H7 (cell line): ENCODE data around the gene TSPAN14. TPM values are rescaled to one million over a fixed set of nuclear protein-coding genes. Genes with fewer than 3 reads are reported as not detected.
"Not testable (repeated sequence)": the region's sequence is repeated elsewhere in the genome, so short reads cannot be mapped to it uniquely, and the experiment has no call there.

ENCODE experiments used
- DNase-seq: peaks from one replicate; pipeline ENCODE4 v3.0.0; 2012
- H3K27me3 ChIP-seq: 2 replicates; pipeline ENCODE4 v1.6.0; 2011; ENCODE audit warnings: mild to moderate bottlenecking, low read length; ENCODE audit not compliant: control insufficient read depth, insufficient read depth
- H3K36me3 ChIP-seq: replicated peaks from 2 replicates; pipeline ENCODE4 v1.5.1; 2011; ENCODE audit warnings: low read length; ENCODE audit not compliant: control insufficient read depth, insufficient read depth
- H3K4me3 ChIP-seq: 2 replicates; pipeline ENCODE4 v1.5.1; 2011; ENCODE audit warnings: low read depth, mild to moderate bottlenecking, control low read depth, low read length, moderate library complexity; ENCODE audit not compliant: insufficient read depth
- total RNA-seq: library from RNA; depleted of rRNA; stranded (reverse); fragments of >200 nt; shearing (Covaris generic); gene quantifications from 2 replicates; pipeline ENCODE4 v1.2.3, GENCODE V29; 2014

Gene TSPAN14
- total RNA-seq, 1 experiment from 2014 or later, result 36.3 TPM

DNA sequence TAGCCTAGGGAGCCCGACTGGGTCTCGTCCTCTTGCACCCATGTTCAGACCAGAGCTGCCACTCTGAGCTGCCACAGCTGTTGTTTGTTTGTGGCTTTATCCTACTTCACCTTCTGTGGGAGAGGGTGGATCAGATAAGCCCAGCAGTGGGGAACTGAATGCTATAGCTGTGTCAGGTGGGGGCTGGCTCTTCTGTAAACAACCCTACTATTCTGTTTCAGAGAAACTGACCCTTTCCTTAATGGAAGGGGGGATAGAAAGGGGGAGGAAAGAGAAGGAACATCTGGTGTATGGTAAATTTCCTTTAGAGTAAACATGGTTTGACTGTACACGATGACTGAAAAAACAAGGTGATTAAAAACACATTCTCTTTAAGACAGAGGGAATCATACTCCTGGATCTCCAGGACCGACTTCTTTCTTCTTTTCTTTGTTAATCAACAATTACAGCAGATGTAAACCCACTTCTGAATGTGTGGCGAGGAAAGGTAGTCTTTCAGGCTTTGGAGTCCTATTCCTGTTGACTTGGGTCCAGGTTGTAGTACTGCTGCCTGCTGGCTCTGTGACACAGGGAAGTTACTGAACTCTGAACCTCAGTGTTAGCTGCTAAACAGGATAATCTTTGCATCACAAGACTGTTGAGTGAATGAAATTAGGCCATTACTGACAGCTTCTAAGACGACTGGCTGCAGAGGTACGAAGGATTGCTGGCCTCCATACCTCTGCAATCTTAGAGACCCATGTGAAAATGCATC, 39.8 kb upstream of the TSPAN14 start:
- Histone ChIP-seq H3K27me3 (peaks cover 6% of the 10 kb centered on the region; the same call in 1 of the 2 replicates), H3K36me3 (no peaks in the 10 kb centered on the region), H3K4me3 (no peak overlapping the region)
- DNase-seq, result no peak

GRCh38 chr10:80415734-80416478, 38.2 kb upstream of the TSPAN14 start:
- no peak for DNase-seq
- no peak overlapping the region for H3K4me3 ChIP-seq
- H3K36me3 ChIP-seq, result no peaks in the 10 kb centered on the region; the same call in 1 of the 2 replicates
- no peaks in the 10 kb centered on the region; the same call in 1 of the 2 replicates for H3K27me3 ChIP-seq

- H3K27me3 ChIP-seq, result no peaks in the 10 kb centered on the region; the same call in 1 of the 2 replicates
- H3K4me3 ChIP-seq, result no peak overlapping the region
- DNase-seq, result peak; percentile 41
- H3K36me3 ChIP-seq, result no peaks in the 10 kb centered on the region; the same call in 1 of the 2 replicates
Measured at GRCh38 chr10:80416479-80417098, 37.5 kb upstream of the TSPAN14 start.

GRCh38 chr10:80417256-80417655, 36.9 kb upstream of the TSPAN14 start:
- H3K4me3 ChIP-seq, H3K36me3 ChIP-seq, DNase-seq, H3K27me3 ChIP-seq: not testable (repeated sequence)

- Histone ChIP-seq H3K4me3 (no peak overlapping the region), H3K27me3 (no peaks in the 10 kb centered on the region), H3K36me3 (peaks cover 5% of the 10 kb centered on the region)
- no peak for DNase-seq
Measured at GRCh38 chr10:80421050-80421706, 32.9 kb upstream of the TSPAN14 start.

GRCh38 chr10:80421707-80422536, 32.2 kb upstream of the TSPAN14 start:
- Histone ChIP-seq H3K4me3 (no peak overlapping the region), H3K36me3 (peaks cover 5% of the 10 kb centered on the region), H3K27me3 (no peaks in the 10 kb centered on the region)
- no peak for DNase-seq

DNA sequence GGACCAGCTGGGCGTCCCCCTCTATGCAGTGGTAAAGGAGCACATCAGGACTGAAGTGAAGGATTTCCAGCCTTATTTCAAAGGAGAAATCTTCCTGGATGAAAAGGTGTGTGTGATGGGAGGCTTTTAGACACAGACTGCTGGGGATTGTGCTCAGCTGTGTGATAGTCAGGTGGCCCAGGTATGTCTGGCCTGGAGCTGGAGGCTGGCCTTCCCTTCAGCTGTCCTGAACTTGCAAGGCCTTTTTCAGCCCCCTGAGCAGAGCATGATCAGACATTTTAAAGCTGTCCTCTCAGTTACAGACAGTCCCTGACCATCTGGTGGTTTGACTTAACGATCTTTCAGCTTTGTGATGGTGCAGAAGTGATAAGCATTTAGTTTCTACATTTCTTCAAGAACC, 28.2 kb upstream of the TSPAN14 start:
- Histone ChIP-seq H3K4me3 (no peak overlapping the region), H3K27me3 (no peaks in the 10 kb centered on the region), H3K36me3 (peaks cover 7% of the 10 kb centered on the region)
- no peak for DNase-seq

DNA sequence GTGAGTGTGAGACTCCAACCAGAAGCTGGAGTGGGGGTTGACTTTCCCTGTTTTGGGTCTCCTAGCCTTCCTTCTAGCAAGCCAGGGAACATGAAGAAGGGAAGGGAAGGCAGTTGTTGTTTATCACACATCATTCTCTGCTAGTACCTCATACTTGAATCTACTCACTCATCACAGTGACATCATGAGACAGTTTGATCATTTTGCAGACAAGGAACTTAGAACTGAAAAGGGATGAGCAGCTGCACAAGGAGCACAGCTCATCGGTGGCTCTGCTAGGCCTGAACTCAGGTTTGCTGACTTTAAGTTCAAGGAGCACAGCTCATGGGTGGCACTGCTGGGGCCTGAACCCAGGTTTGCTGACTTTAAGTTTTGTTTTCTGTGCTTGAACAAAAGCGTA, 26.6 kb upstream of the TSPAN14 start:
- no peak for DNase-seq
- Histone ChIP-seq H3K4me3 (no peak overlapping the region), H3K36me3 (peaks cover 7% of the 10 kb centered on the region), H3K27me3 (no peaks in the 10 kb centered on the region)

- Histone ChIP-seq H3K36me3 (peaks cover 6% of the 10 kb centered on the region), H3K4me3 (no peak overlapping the region), H3K27me3 (no peaks in the 10 kb centered on the region)
- no peak for DNase-seq
Measured at GRCh38 chr10:80429521-80429973, 24.6 kb upstream of the TSPAN14 start.

DNA sequence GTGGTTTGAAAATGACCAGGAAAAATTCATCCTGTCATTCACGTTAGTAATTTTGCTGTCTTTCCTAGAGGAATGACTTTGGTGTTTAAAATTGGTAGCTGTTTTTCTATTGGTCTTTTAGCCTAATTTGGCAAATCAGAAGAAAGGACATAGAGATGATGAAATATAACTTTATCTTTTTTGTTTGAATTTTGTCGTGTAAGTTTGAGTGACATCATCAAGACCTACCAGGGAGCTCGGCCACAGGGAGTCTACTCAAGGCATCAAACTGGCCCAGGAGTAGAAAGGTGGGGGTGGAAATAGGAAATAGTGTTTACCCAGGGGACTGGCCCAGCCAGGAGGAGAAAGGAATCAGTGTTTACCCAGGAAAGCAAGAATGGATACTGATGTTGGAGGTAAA, 21.0 kb upstream of the TSPAN14 start:
- peaks cover 2% of the 10 kb centered on the region for H3K36me3 ChIP-seq
- H3K27me3 ChIP-seq, result no peaks in the 10 kb centered on the region
- DNase-seq, result no peak
- no peak overlapping the region for H3K4me3 ChIP-seq

DNA sequence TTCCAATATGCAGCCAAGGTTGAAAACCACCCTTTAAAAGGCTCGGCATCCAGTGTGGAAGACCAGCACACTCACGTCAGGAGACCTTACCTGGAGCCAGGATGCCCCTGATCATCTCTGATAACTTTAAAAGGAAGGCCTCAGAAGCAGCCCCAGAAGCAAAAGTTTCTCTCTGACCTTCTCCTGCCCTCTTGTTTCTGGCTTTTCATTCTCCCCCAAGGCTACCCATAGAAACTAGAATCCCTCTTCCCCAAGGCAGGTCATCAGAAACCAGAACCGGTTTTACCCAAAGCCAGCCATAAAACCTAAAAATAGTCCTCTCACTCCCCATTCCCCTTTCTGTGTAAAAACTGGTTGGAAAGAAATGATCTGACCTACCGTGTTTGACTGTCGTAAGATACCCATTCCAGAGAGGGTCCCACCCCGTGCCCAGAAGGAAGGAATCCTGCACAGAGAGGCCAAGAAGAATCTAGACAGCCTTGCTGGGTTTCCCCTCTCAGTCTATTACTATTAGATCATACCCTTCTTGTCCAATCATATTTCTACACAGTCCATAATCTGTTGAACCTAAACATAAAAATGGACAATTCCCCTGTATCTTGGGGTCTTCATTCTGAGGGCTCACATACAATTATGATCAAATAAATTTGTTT, 17.5 kb upstream of the TSPAN14 start:
- Histone ChIP-seq H3K27me3 (no peaks in the 10 kb centered on the region), H3K36me3 (peaks cover 1% of the 10 kb centered on the region), H3K4me3 (no peak overlapping the region)
- no peak for DNase-seq

- no peaks in the 10 kb centered on the region for H3K27me3 ChIP-seq
- DNase-seq, result peak; percentile 51
- no peak overlapping the region for H3K4me3 ChIP-seq
- 0 out of 2 replicates have a peak, but pooled peaks cover 1% of the 10 kb centered on the region for H3K36me3 ChIP-seq
Measured at GRCh38 chr10:80437227-80437626, 16.9 kb upstream of the TSPAN14 start.

DNA sequence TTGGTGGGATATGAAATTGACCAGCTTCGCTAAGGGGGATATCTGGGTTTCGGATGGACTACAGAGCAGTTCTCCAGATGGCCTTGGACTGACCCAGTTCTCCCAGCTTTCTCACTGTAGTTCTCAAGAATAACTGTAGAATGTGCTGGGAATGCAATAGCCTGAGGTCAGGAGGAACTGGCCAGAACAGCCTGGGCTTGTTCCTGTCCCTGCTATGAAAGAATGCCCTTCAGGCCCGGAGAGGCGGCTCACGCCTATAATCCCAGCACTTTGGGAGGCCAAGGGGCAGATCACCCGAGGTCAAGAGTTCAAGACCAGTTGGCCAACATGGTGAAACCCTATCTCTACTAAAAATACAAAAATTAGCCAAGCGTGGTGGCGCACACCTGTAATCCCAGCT, 12.3 kb upstream of the TSPAN14 start:
- H3K4me3 ChIP-seq, result no peak overlapping the region

More for the DNA sequence above, 12.3 kb upstream of the TSPAN14 start:
- Histone ChIP-seq H3K27me3 (no peaks in the 10 kb centered on the region), H3K36me3 (no peaks in the 10 kb centered on the region)
- no peak for DNase-seq
